Limb (tissue), 2 donors: ENCODE data around the gene PITX2.
A peak's percentile ranks its signal among the peaks of the same experiment; 100 is the strongest.
"Not testable (repeated sequence)": the region's sequence is repeated elsewhere in the genome, so short reads cannot be mapped to it uniquely, and the experiment has no call there.

Experiments
- DNase-seq, 2 donors: peaks; one replicate each; pipeline ENCODE4 v3.0.0-alpha.2; 2016; ENCODE audit errors: extremely low spot score in 2 of 2

The PITX2 gene

GRCh38 chr4:110612631-110613269 lies 10.1 kb downstream of the PITX2 start:
- no peak for DNase-seq

GRCh38 chr4:110611968-110612447 lies 10.9 kb downstream of the PITX2 start:
- no peak for DNase-seq

- no peak for DNase-seq
Observed at GRCh38 chr4:110610940-110611831, 11.7 kb downstream of the PITX2 start.

GRCh38 chr4:110610620-110610939 lies 12.3 kb downstream of the PITX2 start:
- no peak for DNase-seq

GRCh38 chr4:110609044-110609750 lies 13.7 kb downstream of the PITX2 start:
- no peak for DNase-seq

GRCh38 chr4:110605077-110605476 lies 17.8 kb downstream of the PITX2 start:
- no peak for DNase-seq

- no peak for DNase-seq
Observed at GRCh38 chr4:110602061-110602460, 20.8 kb downstream of the PITX2 start.

GRCh38 chr4:110597582-110597981 lies 25.3 kb downstream of the PITX2 start:
- DNase-seq, result no peak

GRCh38 chr4:110596431-110596830 lies 26.4 kb downstream of the PITX2 start:
- DNase-seq, result no peak

GRCh38 chr4:110595583-110595982 lies 27.3 kb downstream of the PITX2 start:
- no peak for DNase-seq

GRCh38 chr4:110589297-110589696 lies 33.6 kb downstream of the PITX2 start:
- peak in 1 of 2 donors; percentile 13 for DNase-seq

GRCh38 chr4:110587666-110588285 lies 35.1 kb downstream of the PITX2 start:
- no peak for DNase-seq

- DNase-seq, result peak in 1 of 2 donors; percentile 65
Observed at GRCh38 chr4:110586131-110586850, 36.6 kb downstream of the PITX2 start.

- not testable (repeated sequence) for DNase-seq
Observed at GRCh38 chr4:110576696-110577095, 46.2 kb downstream of the PITX2 start.
